HG02852 (cell line): ENCODE data around the gene UCP2.

ENCODE experiments used
- ATAC-seq: cut with Tn5 transposase; IDR thresholded peaks from one replicate; pipeline ENCODE4 v1.9.1; 2021; ENCODE audit warnings: mild to moderate bottlenecking, moderate library complexity; ENCODE audit not compliant: unreplicated experiment

Gene UCP2

DNA sequence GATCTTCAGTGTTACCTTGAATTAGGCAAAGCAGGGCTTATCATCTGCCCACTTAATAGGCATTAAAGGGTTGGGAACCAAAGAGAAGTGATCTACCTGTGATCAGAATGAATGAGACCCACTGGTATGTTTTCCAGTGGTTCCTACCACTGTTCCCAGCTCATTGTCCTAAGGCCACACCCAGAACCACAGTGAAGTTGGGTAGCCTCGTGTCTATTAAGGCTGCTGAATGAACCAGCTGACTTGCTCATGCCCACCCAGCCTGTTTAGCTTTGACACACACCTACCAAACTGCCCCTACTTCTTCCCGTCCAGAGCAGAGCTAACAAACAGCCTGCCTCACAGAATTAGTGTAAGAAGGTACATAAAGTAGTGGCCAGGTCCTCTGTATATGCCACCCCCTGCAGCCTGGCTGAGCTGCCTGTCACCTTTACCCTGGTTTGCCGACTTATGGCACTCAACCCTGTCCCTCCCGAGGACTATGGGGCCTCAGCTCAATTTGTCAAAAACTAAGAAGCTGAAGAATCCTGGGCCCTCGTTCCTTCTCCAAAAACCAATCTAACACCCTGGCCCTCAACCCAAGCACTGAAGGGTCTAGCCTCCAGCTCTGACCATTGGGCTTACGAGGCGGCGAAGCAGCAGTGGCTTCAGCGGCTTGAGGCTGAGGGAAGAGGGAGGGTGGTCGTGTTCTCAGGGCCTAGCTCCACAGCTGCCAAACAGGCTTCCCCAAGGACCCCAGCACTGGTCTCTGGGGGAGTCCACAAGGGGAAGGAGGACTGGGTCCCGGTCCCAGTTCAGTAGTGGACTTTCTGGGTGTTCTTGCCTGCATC is 9.8 kb downstream of the UCP2 start:
- no peak for ATAC-seq

GRCh38 chr11:73972187-73972586 is 10.5 kb downstream of the UCP2 start:
- no peak for ATAC-seq

GRCh38 chr11:73971175-73971719 is 11.4 kb downstream of the UCP2 start:
- ATAC-seq, result no peak

- ATAC-seq, result no peak
Measured at GRCh38 chr11:73969991-73970800, 12.4 kb downstream of the UCP2 start.

DNA sequence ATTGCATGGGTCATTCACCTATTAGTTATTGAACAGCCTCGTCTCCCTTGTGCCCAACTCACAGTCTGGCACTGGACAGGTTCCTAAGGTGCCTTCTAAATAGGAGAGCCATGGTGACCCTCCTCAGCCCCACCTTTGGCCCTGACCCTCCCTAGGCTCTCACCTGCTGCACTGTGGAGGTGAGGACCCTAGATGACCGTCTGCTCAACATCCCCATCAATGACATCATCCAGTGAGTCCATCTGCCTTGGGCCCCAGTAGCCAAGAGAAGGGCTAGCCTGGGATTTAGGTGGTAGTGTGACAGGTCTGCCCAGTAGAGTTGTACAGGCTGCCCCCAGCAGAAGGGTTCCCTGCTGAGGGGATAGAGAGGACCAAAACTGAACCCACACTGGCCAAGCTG is 13.6 kb downstream of the UCP2 start:
- ATAC-seq, result no peak

DNA sequence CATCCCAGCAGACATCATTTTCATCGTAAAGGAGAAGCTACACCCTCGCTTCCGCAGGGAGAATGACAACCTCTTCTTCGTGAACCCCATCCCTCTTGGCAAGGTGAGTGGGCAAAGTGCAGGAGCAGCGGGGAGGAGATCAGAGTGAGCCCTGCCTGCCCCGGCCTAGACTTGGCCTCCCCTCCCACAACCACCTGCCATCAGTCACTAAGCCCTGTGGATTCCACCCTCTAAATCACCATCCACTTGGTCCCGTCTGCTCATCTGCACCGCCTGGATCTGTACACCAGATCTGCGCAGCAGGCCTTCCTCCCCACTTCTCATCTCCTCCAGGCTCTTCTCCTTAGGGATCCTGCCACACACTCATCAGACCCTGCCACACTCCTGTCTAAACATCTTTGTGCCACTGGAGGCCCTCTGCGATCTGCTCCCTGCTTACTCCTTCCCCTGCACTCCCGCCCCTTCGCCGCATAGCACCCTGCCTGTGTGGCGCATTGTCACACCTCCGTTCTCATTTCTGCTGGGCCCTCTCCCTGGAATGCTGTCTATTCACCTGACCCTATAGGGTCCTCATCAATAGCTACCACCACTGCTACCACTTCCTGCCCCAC is 14.2 kb downstream of the UCP2 start:
- ATAC-seq, result no peak

DNA sequence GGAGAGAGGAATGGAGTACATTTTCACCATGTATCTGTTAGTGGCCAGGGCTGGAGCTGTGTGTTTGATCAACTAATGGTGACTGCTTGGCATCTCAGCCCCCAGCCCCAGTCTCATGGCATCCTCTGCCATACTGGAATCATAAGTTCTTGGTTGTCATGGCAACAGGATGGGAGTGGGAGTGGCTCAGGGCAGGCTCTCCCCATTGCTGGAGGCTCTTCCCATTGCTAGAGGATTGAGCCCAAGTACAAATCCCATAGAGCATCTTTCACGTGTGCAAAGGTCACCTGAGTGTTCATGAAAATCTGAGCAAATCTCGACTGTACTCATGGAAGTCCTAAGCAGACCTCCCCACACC is 16.9 kb downstream of the UCP2 start:
- ATAC-seq, result no peak

DNA sequence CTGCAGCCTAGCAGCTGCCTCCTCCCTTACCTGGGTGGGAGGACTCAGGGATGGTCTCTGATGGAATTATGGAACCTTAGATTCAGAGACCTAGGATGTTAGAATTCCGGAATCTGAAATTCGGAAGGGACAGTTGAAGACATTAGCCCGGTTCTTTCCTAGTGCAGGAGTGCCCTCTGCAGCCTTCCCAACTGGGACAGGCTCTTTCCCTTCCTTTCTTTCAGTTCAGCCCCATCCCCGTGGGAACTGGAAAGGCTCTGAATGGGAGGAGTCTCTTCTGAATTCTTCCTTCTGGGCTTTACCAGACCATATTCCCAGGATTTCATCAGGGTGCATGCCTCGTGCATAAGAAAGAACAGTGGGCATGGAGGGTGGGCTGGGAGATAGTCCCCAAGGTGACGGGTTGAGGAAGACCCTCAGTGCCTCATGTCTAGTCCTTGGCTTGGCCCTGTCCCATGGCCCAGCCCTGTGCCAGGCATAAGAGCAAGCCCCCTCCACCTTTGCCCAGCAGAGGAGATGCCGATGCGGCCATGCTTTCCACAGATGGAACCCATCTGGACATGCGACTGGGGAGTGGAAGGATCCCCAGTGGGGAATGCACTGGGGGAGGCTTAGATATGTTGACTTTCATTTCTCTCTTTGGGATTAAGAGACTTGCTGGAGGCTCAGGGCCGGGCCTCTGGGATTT is 17.4 kb downstream of the UCP2 start:
- no peak for ATAC-seq

DNA sequence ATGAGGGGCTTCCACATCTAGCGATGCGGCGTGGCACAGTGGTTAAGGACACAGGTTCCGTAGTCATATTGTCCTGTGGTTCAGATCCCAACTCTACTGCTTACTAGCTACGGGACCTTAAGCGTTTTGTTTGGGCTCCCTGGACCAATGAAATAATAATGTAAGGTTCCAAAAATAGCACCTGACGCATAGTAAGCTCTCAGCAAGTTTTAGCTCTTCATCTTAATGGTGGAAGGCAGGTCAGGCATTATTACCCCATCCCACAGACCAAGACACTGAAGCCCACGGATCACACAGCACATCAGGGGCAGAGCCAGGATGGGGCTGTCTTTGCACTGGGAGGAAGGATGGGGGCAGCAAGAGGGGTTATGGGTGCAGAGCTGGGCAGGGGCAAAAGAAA is 18.8 kb downstream of the UCP2 start:
- ATAC-seq, result no peak

DNA sequence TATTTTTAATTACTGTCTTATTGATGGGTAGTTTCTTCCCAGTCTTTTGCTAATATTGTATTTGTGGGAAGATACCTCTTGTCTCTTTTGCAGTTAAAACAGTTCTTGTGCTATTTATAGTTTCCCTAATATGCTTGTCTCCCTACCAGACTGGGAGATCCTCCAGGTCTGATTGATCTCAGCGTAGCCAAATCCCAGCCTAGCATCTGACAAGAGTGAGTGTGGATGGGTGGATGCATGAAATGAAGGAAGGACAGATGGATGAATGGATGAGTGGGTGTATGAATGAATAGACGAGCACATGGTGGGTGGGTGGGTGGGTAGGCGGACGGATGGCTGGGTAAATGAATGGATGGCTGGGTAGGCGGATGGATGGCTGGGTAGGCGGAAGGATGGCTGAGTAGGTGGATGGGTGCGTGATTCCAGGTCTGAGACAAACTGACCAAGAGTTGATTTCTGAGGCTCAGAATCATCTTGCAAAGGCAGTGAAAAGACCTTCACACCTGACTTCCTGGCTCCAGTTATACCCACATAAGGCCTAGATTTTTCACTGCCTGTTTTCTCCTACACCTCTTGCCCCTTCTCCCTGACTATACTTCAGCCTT is 20.4 kb downstream of the UCP2 start:
- no peak for ATAC-seq

DNA sequence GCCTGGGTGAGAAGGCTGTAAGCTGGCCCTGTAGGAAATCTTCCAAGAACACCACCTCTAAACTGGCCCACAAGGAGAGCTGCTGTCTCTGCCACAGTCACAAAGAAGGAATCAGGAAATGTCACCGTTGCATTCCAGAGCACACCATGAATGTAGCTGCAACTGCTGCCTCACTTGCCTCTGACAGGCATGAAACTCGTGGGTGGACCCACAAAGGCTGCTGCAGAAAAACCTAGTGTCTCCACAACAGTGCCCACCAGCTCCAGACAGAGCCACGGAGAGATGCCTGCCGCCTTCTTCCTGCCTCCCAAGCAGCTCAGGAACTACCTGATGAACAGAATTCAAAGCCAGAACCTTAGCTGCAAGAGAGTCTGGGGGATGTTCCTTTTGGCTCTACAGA is 21.3 kb downstream of the UCP2 start:
- ATAC-seq, result no peak

GRCh38 chr11:73958521-73959141 is 24.0 kb downstream of the UCP2 start:
- ATAC-seq, result no peak

DNA sequence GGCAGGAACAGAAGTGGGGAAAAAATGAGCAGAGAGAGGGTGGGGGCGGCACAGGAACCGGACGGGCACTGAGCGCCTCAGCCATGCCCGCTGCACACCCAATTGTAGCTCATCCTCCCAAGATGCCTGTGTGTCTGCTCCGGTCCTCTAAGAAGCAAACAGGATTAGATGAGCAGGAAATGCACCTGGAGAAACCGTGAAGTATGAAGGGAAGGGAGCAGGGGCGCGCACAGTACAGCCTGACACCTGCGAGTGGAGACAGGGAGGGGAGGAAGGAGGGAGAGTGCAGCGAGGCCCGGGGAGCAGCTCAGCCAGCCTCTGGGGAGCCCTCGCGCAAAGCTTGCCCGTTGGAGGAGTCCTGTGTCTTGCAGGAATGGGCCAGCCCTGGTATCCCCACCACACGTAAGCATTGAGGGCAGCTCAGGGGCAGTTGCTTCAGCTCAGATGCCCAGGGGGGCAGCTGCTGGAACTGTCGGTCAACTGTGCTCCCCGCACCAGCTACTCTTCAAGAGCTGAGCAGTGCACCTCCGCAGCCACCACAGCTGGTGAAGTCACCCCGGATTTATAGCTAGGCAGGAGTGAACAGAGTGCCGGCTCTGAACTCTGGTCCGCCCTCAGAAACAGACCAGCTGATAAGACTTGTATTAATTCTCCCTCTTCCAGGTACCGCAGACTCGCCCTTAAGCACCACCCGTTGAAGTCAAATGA is 24.8 kb downstream of the UCP2 start:
- no peak for ATAC-seq

DNA sequence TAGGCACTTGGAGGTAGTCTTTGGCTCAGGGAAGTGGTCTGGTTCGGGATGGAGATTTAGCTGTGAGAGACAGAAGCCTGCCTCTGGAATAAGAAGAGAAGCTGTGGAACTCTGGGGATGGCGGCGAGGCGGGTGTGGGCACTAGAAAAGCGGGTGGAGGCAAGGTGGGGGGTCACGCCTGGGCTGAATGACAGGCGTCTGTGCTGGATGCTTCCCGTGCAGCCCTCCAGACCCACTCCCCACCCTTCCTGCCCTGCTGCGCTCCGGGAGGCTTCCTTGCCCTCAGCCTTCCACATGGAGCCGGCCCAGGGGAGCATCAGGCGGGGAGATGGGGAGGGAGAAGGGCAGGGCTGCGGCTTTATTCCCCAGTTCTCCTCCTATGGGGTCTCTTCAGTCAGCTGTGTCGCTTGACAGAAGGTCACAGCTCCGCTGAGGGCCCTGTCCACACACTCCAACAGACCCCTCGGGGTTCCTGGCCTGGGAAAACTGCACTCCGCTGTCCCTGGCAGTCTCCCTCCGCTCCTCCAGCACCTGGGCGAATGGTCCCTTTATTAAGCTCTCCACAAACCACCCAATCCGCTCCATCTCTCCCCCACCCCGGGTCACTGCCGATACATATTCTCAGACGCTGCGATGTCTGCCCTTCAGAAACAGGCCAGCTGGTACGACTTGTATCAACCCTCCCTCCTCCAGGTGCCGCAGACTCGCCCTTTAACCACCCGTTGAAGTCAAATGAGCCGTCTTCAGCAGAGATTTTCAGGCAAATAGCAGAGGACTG is 25.6 kb downstream of the UCP2 start:
- no peak for ATAC-seq

- ATAC-seq, result no peak
Measured at GRCh38 chr11:73951797-73952196, 30.8 kb downstream of the UCP2 start.

DNA sequence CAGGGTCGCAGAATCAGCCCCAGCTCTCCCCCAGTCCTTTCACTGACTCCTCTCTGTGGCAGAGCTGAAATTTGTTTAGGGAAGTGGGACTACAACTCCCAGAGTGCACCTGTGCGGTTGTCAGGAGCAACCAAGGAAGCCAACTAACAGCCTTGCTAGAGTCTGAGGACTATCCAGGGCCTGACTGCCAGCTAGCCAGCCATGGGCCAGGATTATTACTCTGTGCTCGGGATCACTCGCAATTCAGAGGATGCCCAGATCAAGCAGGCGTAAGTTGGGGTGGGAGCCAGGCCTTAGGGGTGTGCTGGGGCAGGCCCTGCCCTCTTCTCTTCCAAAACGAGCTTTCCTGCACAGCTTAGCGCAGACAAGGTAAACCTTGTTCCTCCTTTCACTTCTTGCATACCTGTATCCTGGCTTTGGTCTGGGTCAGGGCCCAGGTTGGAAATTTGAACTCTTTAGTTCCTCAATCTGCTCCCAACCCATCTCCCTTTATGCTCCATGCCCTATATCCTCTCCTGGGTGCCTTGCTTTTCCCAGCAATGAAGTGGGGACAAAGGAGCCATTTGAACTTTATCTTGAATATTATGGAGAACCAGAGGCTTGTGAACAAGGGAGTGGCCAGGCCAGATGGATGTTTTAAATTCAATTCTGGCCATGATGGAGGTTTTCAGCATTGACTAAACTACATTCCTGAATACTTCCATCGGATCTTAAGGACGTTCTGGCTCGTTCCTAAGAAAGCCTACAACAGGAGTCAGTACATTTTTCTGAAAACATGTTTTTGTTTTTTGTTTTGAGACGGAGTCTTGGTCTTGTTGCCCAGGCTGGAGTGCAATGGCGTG is 31.6 kb downstream of the UCP2 start, which contains the start of gene DNAJB13:
DNAJB13 (plus strand) TSS at position 158 of the 842 bp plus-strand sequence; CDS start at position 202, 44 bp downstream.
- peak; percentile 79 for ATAC-seq

DNA sequence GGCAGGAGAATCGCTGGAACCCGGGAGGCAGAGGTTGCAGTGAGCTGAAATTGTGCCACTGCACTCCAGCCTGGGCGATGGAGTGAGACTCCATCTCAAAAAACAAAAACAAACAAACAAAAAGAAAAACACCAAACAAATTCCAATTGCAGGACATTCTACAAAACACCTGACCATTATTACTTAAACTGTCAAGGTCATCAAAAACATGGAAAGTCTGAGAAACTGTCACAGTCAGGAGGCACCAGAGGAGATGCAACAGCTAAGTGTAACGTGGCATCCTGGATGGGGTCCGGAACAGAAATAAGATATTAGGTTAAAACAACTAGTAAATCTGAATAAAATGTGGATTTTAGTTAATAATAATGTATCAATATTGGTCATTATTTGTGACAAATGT is 32.7 kb downstream of the UCP2 start:
- no peak for ATAC-seq

DNA sequence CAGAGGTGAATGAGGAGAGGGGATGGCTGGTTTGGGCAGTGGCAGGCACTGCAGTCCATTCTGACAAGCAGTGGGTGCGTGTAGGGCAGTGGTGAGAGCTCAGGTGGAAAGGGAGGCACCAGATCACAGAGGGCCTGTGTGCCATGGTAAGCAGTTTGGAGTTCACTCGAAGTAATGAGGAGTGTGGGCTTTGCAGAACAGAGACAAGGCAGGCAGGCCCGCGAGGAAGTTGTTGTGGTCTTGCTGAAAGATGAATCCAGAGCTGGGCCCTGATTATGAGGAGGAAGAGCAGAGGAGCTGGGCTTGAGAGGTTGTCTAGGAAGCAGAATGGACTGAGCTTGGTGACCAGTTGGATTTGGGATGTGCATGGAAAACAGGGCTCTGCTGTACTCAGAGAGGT is 33.4 kb downstream of the UCP2 start:
- no peak for ATAC-seq
